MCF 10A (cell line): ENCODE measurements around the gene NME4. TPM values are rescaled to one million over a fixed set of nuclear protein-coding genes. Genes with fewer than 3 reads are reported as not detected.
"Not testable (repeated sequence)": the region's sequence is repeated elsewhere in the genome, so short reads cannot be mapped to it uniquely, and the experiment has no call there.

Experiments used
- BruUV-seq: library from RNA; stranded (reverse); fragments of 400-500 nt; replicated peaks from 2 replicates; lab custom pipeline; 2021; lab: Mats Ljungman, UMichigan
- CTCF ChIA-PET: fragments of 300-600 bp; sonication (Branson Sonifier 250); formaldehyde crosslinking; extraction: SDS; loops from one replicate; lab custom pipeline; 2021; ENCODE audit warnings: antibody characterized with exemption, inconsistent platforms; lab: Yijun Ruan, JAX
- POLR2A ChIA-PET: fragments of 300-600, 350-650 bp; sonication (Branson Sonifier 250); formaldehyde crosslinking; extraction: SDS; loops from one replicate; lab custom pipeline; 2020; ENCODE audit warnings: antibody characterized with exemption, inconsistent platforms; lab: Yijun Ruan, JAX
- DNase-seq: peaks from one replicate; pipeline ENCODE4 v3.0.0-alpha.2; 2018; ENCODE audit not compliant: unreplicated experiment
- H3K27ac Mint-ChIP-seq: one replicate; pipeline ENCODE4 v1.8.0; 2022; ENCODE audit warnings: mild to moderate bottlenecking, low read depth, mixed read lengths; ENCODE audit not compliant: unreplicated experiment
- H3K27me3 Mint-ChIP-seq: one replicate; pipeline ENCODE4 v1.8.0; 2022; ENCODE audit warnings: mixed read lengths; ENCODE audit not compliant: insufficient read depth, unreplicated experiment
- H3K36me3 Mint-ChIP-seq: one replicate; pipeline ENCODE4 v1.8.0; 2022; ENCODE audit warnings: mild to moderate bottlenecking, moderate library complexity, mixed read lengths; ENCODE audit not compliant: insufficient read depth, unreplicated experiment
- H3K4me1 Mint-ChIP-seq: one replicate; pipeline ENCODE4 v1.8.0; 2022; ENCODE audit warnings: mixed read lengths; ENCODE audit not compliant: insufficient read depth, unreplicated experiment
- H3K4me3 Mint-ChIP-seq: one replicate; pipeline ENCODE4 v1.8.0; 2022; ENCODE audit warnings: mild to moderate bottlenecking, moderate library complexity, mixed read lengths; ENCODE audit not compliant: unreplicated experiment
- H3K9me3 Mint-ChIP-seq: one replicate; pipeline ENCODE4 v1.8.0; 2022; ENCODE audit warnings: mixed read lengths; ENCODE audit not compliant: unreplicated experiment
- CTCF ChIP-seq: fragments of 200-600 bp; IDR thresholded peaks from one replicate; pipeline ENCODE4 v1.8.0; 2022; ENCODE audit warnings: antibody characterized with exemption, mild to moderate bottlenecking; ENCODE audit not compliant: unreplicated experiment
- intact Hi-C: fragments of 100-400 bp; cut with micrococcal nuclease; formaldehyde crosslinking; loops from 2 replicates; pipeline ENCODE4 v1.14.1; 2022
- total RNA-seq: library from RNA; stranded (reverse); gene quantifications from 2 replicates; pipeline ENCODE4 v1.2.3, GENCODE V29; 2022

The NME4 gene
- total RNA-seq, 1 experiment from 2014 or later: 76.8 TPM

- H3K9me3 Mint-ChIP-seq: no peaks in the 10 kb centered on the region
- no peak for DNase-seq
- H3K36me3 Mint-ChIP-seq: peaks cover 5% of the 10 kb centered on the region
- ChIA-PET POLR2A (interaction anchor here (2.4 kb wide), 1 partner anchor 10 kb away, joined by 9 read pairs; the partner anchor contains the start of gene RAB11FIP3), CTCF (interaction anchor here (0.6 kb wide), 1 partner anchor 81 kb away, joined by 4 read pairs; no protein-coding TSS in a partner anchor)
- TF ChIP-seq CTCF: no peak
- H3K4me1 Mint-ChIP-seq: no peaks in the 10 kb centered on the region
- no peaks in the 10 kb centered on the region for H3K27me3 Mint-ChIP-seq
- no peak overlapping the region for H3K4me3 Mint-ChIP-seq
- no peak overlapping the region for H3K27ac Mint-ChIP-seq
- no TSS peak for BruUV-seq
- intact Hi-C loops: no loop called here
Measured at GRCh38 chr16:414395-415169, 17.6 kb downstream of the NME4 start.

GRCh38 chr16:415170-415498 is 18.1 kb downstream of the NME4 start:
- DNase-seq, H3K27ac Mint-ChIP-seq, H3K9me3 Mint-ChIP-seq, intact Hi-C loops, BruUV-seq, H3K4me3 Mint-ChIP-seq, H3K36me3 Mint-ChIP-seq, H3K27me3 Mint-ChIP-seq, CTCF ChIA-PET, H3K4me1 Mint-ChIP-seq: not testable (repeated sequence)
- POLR2A ChIA-PET: interaction anchor here (2.4 kb wide), 1 partner anchor 9 kb away, joined by 9 read pairs; the partner anchor contains the start of gene RAB11FIP3

- CTCF ChIA-PET: interaction anchor here (0.6 kb wide), 1 partner anchor 72 kb away, joined by 3 read pairs; no protein-coding TSS in a partner anchor
- peaks cover 19% of the 10 kb centered on the region for H3K4me1 Mint-ChIP-seq
Measured at GRCh38 chr16:422179-422578, 25.2 kb downstream of the NME4 start.

GRCh38 chr16:424033-424622 is 27.1 kb downstream of the NME4 start:
- TSS peak; percentile 49 for BruUV-seq

More at GRCh38 chr16:422179-422578, 25.2 kb downstream of the NME4 start:
- not testable (repeated sequence) for BruUV-seq, H3K36me3 Mint-ChIP-seq, H3K27ac Mint-ChIP-seq, H3K9me3 Mint-ChIP-seq, H3K27me3 Mint-ChIP-seq, DNase-seq, H3K4me3 Mint-ChIP-seq
- POLR2A ChIA-PET: interaction anchor here (0.6 to 3.1 kb wide), 4 partner anchors 20 to 173 kb away, joined by 3 to 35 read pairs (median 3); partner anchors contain the start of gene DECR2
- intact Hi-C loops: loop anchor here (10.0 kb wide), 2 partner anchors 73 to 103 kb away; partner anchors contain the start of gene CAPN15

More at GRCh38 chr16:424033-424622, 27.1 kb downstream of the NME4 start:
- Mint-ChIP-seq H3K27ac (peak overlapping the region; percentile 71), H3K4me3 (peak overlapping the region; percentile 72), H3K9me3 (no peaks in the 10 kb centered on the region), H3K4me1 (peaks cover 35% of the 10 kb centered on the region), H3K27me3 (no peaks in the 10 kb centered on the region), H3K36me3 (peaks cover 20% of the 10 kb centered on the region)
- DNase-seq: peak; percentile 99
- CTCF ChIA-PET: interaction anchor here (0.6 to 2.1 kb wide), 6 partner anchors 18 to 256 kb away, joined by 3 to 6 read pairs (median 4); partner anchors contain the start of gene STUB1
- intact Hi-C loops: loop anchor here (2.0 to 10.0 kb wide), 3 partner anchors 21 to 101 kb away; partner anchors contain the start of gene CAPN15
- POLR2A ChIA-PET: interaction anchor here (0.6 to 3.5 kb wide), 25 partner anchors 8 to 658 kb away, joined by 3 to 40 read pairs (median 4); partner anchors contain the start of genes CAPN15, DECR2, FAM234A and METTL26
- no peak for TF ChIP-seq CTCF
